22Rv1 (cell line): ENCODE results near the gene AGTPBP1.
"Not testable (repeated sequence)": the region's sequence is repeated elsewhere in the genome, so short reads cannot be mapped to it uniquely, and the experiment has no call there.

ENCODE experiments used
- H3K27ac ChIP-seq: fragments of 450-650 bp; 2 replicates; pipeline ENCODE4 v1.5.1; 2017
- ZFX ChIP-seq: fragments of 450-650 bp; IDR thresholded peaks from 2 replicates; pipeline ENCODE4 v1.6.1; 2017; ENCODE audit warnings: antibody characterized with exemption, borderline replicate concordance
- TF ChIP-seq, protein P1 (sequence below): fragments of 450-650 bp; IDR thresholded peaks from 2 replicates; pipeline ENCODE4 v1.5.1; 2017; ENCODE audit warnings: mild to moderate bottlenecking

The AGTPBP1 gene

DNA sequence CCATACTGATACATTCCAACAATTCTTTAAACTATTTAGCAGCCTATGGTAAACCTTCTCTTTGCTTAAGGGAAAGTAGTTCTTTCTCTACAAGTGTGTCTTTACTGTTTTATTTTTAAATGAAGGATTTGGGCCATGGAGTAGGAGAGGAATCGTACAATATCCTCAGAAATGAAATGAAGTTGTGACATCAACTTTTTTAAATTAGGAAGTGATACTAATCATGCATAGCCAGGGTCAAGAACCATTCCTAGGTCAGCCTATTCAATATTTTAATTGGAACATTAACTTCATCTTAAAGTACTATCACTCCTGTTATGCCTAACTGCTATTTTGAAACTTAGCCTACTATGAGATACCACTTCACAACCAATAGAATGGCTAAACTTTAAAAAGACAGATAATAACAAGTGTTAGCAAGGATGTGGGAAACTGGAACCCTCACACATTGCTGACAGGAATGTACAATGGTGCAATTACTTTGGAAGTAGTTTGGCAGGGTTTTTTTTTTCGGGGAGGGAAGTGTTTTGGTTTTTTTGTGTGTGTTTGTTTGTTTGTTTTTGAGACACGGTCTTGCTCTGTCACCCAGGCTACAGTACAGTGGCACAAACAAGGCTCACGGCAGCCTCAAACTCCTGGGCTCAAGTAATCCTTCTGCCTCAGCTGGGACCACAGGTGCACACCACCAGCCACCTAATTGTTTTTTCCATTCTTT lies 10.7 kb downstream of the AGTPBP1 start:
- H3K27ac ChIP-seq = no peak overlapping the region
- TF ChIP-seq, protein P1, sequence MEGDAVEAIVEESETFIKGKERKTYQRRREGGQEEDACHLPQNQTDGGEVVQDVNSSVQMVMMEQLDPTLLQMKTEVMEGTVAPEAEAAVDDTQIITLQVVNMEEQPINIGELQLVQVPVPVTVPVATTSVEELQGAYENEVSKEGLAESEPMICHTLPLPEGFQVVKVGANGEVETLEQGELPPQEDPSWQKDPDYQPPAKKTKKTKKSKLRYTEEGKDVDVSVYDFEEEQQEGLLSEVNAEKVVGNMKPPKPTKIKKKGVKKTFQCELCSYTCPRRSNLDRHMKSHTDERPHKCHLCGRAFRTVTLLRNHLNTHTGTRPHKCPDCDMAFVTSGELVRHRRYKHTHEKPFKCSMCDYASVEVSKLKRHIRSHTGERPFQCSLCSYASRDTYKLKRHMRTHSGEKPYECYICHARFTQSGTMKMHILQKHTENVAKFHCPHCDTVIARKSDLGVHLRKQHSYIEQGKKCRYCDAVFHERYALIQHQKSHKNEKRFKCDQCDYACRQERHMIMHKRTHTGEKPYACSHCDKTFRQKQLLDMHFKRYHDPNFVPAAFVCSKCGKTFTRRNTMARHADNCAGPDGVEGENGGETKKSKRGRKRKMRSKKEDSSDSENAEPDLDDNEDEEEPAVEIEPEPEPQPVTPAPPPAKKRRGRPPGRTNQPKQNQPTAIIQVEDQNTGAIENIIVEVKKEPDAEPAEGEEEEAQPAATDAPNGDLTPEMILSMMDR = no peak
- no peak for TF ChIP-seq ZFX

GRCh38 chr9:85729882-85730281 lies 11.9 kb downstream of the AGTPBP1 start:
- no peak for TF ChIP-seq ZFX
- TF ChIP-seq, protein P1 = no peak

GRCh38 chr9:85727500-85727899 lies 14.3 kb downstream of the AGTPBP1 start:
- no peak for TF ChIP-seq ZFX
- TF ChIP-seq, protein P1 = no peak
- no peak overlapping the region for H3K27ac ChIP-seq

More at GRCh38 chr9:85729882-85730281, 11.9 kb downstream of the AGTPBP1 start:
- H3K27ac ChIP-seq = no peak overlapping the region

GRCh38 chr9:85726737-85727136 lies 15.0 kb downstream of the AGTPBP1 start:
- H3K27ac ChIP-seq = no peak overlapping the region
- no peak for TF ChIP-seq ZFX
- TF ChIP-seq, protein P1 = no peak

DNA sequence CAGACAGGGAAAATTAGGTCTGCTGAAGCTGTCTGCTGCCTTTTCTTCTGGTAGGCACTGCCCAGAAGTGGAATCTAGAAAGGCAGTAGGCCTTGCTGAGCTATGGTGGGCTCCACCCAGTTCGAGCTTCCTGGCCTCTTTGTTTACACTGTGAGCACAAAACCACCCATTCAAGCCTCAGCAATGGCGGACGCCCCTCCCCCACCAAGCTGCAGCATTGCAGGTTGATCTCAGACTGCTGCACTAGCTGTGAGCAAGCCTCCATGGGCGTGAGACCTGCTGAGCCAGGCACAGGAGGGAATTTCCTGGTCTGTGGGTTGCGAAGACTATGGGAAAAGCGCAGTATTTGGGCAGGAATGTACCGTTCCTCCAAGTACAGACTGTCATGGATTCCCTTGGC lies 18.5 kb downstream of the AGTPBP1 start:
- no peak overlapping the region for H3K27ac ChIP-seq
- TF ChIP-seq ZFX = no peak
- TF ChIP-seq, protein P1 = no peak

DNA sequence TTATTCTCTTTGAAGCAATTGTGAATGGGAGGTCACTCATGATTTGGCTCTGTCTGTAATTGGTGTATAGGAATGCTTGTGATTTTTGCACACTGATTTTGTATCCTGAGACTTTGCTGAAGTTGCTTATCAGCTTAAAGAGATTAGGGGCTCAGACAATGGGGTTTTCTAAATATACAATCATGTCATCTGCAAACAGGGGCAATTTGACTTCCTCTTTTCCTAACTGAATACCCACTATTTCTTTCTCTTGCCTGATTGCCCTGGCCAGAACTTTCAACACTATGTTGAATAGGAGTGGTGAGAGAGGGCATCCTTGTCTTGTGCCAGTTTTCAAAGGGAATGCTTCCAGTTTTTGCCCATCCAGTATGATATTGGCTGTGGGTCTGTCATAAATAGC lies 22.3 kb downstream of the AGTPBP1 start:
- H3K27ac ChIP-seq = not testable (repeated sequence)

DNA sequence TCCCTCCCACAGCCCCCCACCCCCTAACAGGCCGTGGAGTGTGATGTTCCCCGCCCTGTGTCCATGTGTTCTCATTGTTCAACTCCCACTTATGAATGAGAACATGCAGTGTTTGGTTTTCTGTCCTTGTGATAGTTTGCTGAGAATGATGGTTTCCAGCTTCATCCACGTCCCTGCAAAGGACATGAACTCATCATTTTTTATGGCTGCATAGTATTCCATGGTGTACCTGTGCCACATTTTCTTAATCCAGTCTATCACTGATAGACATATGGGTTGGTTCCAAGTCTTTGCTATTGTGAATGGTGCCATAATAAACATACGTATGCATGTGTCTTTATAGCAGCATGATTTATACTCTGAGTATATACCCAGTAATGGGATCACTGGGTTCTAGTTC lies 23.9 kb downstream of the AGTPBP1 start:
- H3K27ac ChIP-seq = not testable (repeated sequence)

DNA sequence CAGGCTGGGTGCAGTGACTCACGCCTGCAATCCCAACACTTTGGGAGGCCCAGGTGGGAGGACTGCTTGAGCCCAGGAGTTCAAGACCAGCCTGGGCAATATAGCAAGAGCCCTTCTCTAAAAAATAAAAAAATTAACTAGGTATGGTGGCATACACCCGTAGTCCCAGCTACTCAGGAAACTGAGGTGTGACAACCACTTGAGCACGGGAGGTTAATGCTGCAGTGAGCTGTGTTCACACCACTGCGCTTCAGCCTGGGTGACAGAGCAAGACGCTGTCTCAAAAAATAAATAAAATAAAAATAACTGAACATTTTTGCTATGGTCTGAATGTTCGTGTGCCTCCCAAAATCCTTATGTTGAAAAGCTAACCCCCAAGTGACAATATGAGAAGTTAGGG lies 24.5 kb downstream of the AGTPBP1 start:
- TF ChIP-seq, protein P1 = no peak
- H3K27ac ChIP-seq = no peak overlapping the region
